GM23338 (cell line): Measurements from ENCODE around the gene TOLLIP. TPM values are rescaled to one million over a fixed set of nuclear protein-coding genes. Genes with fewer than 3 reads are reported as not detected.

Source experiments
- ATAC-seq: fragments of 200-7000 bp; cut with Tn5 transposase; 3 replicates; pipeline ENCODE4 v1.9.1; 2020
- DNase-seq: peaks from one replicate; pipeline ENCODE4 v3.0.0-alpha.2; 2015; ENCODE audit warnings: low spot score
- H2AFZ ChIP-seq: fragments of 200-600 bp; sonication (generic); 2 replicates; pipeline ENCODE4 v1.8.0; 2016; ENCODE audit warnings: antibody characterized with exemption, mild to moderate bottlenecking, moderate library complexity
- H3F3A ChIP-seq: fragments of 200-600 bp; sonication (generic); replicated peaks from 2 replicates; pipeline ENCODE4 v1.8.0; 2017; ENCODE audit warnings: antibody characterized with exemption, mixed run types, low read depth
- H3K27ac ChIP-seq: fragments of 200-600 bp; sonication (generic); 2 replicates; pipeline ENCODE4 v1.6.1; 2016; ENCODE audit warnings: low read depth
- H3K27me3 ChIP-seq: fragments of 200-600 bp; sonication (generic); 2 replicates; pipeline ENCODE4 v1.8.0; 2016; ENCODE audit warnings: mild to moderate bottlenecking, mixed run types, moderate library complexity; ENCODE audit not compliant: insufficient read depth
- H3K36me3 ChIP-seq: fragments of 200-600 bp; sonication (generic); 2 replicates; pipeline ENCODE4 v1.8.0; 2016; ENCODE audit warnings: mild to moderate bottlenecking; ENCODE audit not compliant: insufficient read depth
- H3K4me1 ChIP-seq: fragments of 200-600 bp; sonication (generic); 2 replicates; pipeline ENCODE4 v1.8.0; 2016; ENCODE audit warnings: mild to moderate bottlenecking, moderate library complexity; ENCODE audit not compliant: insufficient read depth
- H3K4me2 ChIP-seq: fragments of 200-600 bp; sonication (generic); 2 replicates; pipeline ENCODE4 v1.7.1; 2017; ENCODE audit warnings: mixed run types
- H3K4me3 ChIP-seq: fragments of 200-600 bp; sonication (generic); 2 replicates; pipeline ENCODE4 v1.6.1; 2016; ENCODE audit warnings: mixed run types
- H3K79me2 ChIP-seq: fragments of 200-600 bp; sonication (generic); replicated peaks from 2 replicates; pipeline ENCODE4 v1.8.0; 2017; ENCODE audit warnings: mild to moderate bottlenecking; ENCODE audit not compliant: insufficient read depth
- H3K9me2 ChIP-seq: fragments of 200-600 bp; sonication (generic); 2 replicates; pipeline ENCODE4 v1.8.0; 2017; ENCODE audit not compliant: insufficient read depth
- H4K20me1 ChIP-seq: fragments of 200-600 bp; sonication (generic); replicated peaks from 2 replicates; pipeline ENCODE4 v1.8.0; 2017; ENCODE audit warnings: mild to moderate bottlenecking; ENCODE audit not compliant: insufficient read depth
- H3K27ac Mint-ChIP-seq: 2 replicates; pipeline ENCODE4 v1.8.0; 2020; ENCODE audit warnings: inconsistent platforms, mild to moderate bottlenecking, moderate library complexity, mixed read lengths
- H3K27me3 Mint-ChIP-seq: 3 replicates; pipeline ENCODE4 v1.8.0; 2022; ENCODE audit warnings: low read depth, mild to moderate bottlenecking, moderate library complexity, mixed read lengths, inconsistent platforms; ENCODE audit not compliant: insufficient read depth, poor library complexity
- H3K36me3 Mint-ChIP-seq: 3 replicates; pipeline ENCODE4 v1.8.0; 2021; ENCODE audit warnings: low read depth, mild to moderate bottlenecking, inconsistent platforms, moderate library complexity, mixed read lengths
- H3K4me1 Mint-ChIP-seq: 3 replicates; pipeline ENCODE4 v1.8.0; 2020; ENCODE audit warnings: mild to moderate bottlenecking, inconsistent platforms, mixed read lengths
- H3K4me3 Mint-ChIP-seq: 3 replicates; pipeline ENCODE4 v1.8.0; 2021; ENCODE audit warnings: moderate library complexity, mild to moderate bottlenecking, inconsistent platforms, mixed read lengths
- H3K9me3 Mint-ChIP-seq: 3 replicates; pipeline ENCODE4 v1.8.0; 2020; ENCODE audit warnings: moderate library complexity, mild to moderate bottlenecking, inconsistent platforms, mixed read lengths
- CREB1 ChIP-seq: fragments of 250-450 bp; sonication (Bioruptor Pico); IDR thresholded peaks from 2 replicates; pipeline ENCODE4 v1.5.0; 2020; ENCODE audit warnings: low read depth, mild to moderate bottlenecking, moderate library complexity
- EZH2 ChIP-seq: fragments of 200-600 bp; sonication (generic); IDR thresholded peaks from one replicate; pipeline ENCODE4 v1.8.0; 2017; ENCODE audit warnings: antibody characterized with exemption, mild to moderate bottlenecking, low read depth; ENCODE audit not compliant: unreplicated experiment
- EZH2phosphoT487 ChIP-seq: fragments of 200-600 bp; sonication (generic); IDR thresholded peaks from one replicate; pipeline ENCODE4 v1.8.1; 2018; ENCODE audit warnings: antibody characterized with exemption; ENCODE audit not compliant: unreplicated experiment
- JUNB ChIP-seq: IDR thresholded peaks from one replicate; pipeline ENCODE4 v1.6.1; 2016; ENCODE audit warnings: antibody characterized with exemption; ENCODE audit not compliant: unreplicated experiment
- NANOG ChIP-seq: IDR thresholded peaks from 2 replicates; pipeline ENCODE4 v1.6.1; 2016; ENCODE audit warnings: antibody characterized with exemption, borderline replicate concordance
- POLR2AphosphoS5 ChIP-seq: IDR thresholded peaks from 2 replicates; pipeline ENCODE4 v1.6.1; 2016; ENCODE audit warnings: antibody characterized with exemption, low read depth
- STAT1 ChIP-seq: IDR thresholded peaks from one replicate; pipeline ENCODE4 v1.6.1; 2016; ENCODE audit warnings: antibody characterized with exemption; ENCODE audit not compliant: unreplicated experiment
- ZNF114 ChIP-seq: fragments of 250-450 bp; sonication (Bioruptor Pico); IDR thresholded peaks from 2 replicates; pipeline ENCODE4 v1.5.0; 2020; ENCODE audit warnings: mild to moderate bottlenecking, moderate library complexity
- ZNF331 ChIP-seq: fragments of 250-450 bp; sonication (Bioruptor Pico); IDR thresholded peaks from 2 replicates; pipeline ENCODE4 v1.5.0; 2020; ENCODE audit warnings: low read depth, mild to moderate bottlenecking, moderate library complexity
- polyA plus RNA-seq: library from polyadenylated mRNA; unstranded; fragments of >200 nt; fragmentation: Nextera tagmentation; extraction: Ambion mirVana; gene quantifications from 2 replicates; pipeline ENCODE4 v1.2.1, GENCODE V29; 2016
- total RNA-seq: library from RNA; depleted of rRNA; stranded (reverse); fragments of >200 nt; shearing (Covaris generic); gene quantifications from 2 replicates; pipeline ENCODE4 v1.2.3, GENCODE V29; 2014
- TF ChIP-seq, protein P1 (sequence below), 2 experiments: fragments of 200-600 bp in 1 of 2; sonication (generic) in 1 of 2; conservative IDR thresholded peaks; 2 replicates each; pipeline versions ENCODE4 v1.5.1 to v1.6.1; 2016 to 2017; ENCODE audit warnings: antibody characterized with exemption in 2 of 2, low read depth in 2 of 2, mild to moderate bottlenecking in 2 of 2, moderate library complexity in 1 of 2
- TF ChIP-seq, protein P2 (sequence below): fragments of 250-450 bp; sonication (Bioruptor Pico); IDR thresholded peaks from 2 replicates; pipeline ENCODE4 v1.5.0; 2020; ENCODE audit warnings: mild to moderate bottlenecking, moderate library complexity
- TF ChIP-seq, protein P3 (sequence below): IDR thresholded peaks from 2 replicates; pipeline ENCODE4 v1.6.1; 2016; ENCODE audit warnings: antibody characterized with exemption
- TF ChIP-seq, protein P4 (sequence below): IDR thresholded peaks from one replicate; pipeline ENCODE4 v1.6.1; 2018; ENCODE audit warnings: antibody characterized with exemption; ENCODE audit not compliant: unreplicated experiment

Gene TOLLIP
- total and polyA plus RNA-seq, 2 experiments from 2014 or later, result 13.5 to 18.0 TPM

DNA sequence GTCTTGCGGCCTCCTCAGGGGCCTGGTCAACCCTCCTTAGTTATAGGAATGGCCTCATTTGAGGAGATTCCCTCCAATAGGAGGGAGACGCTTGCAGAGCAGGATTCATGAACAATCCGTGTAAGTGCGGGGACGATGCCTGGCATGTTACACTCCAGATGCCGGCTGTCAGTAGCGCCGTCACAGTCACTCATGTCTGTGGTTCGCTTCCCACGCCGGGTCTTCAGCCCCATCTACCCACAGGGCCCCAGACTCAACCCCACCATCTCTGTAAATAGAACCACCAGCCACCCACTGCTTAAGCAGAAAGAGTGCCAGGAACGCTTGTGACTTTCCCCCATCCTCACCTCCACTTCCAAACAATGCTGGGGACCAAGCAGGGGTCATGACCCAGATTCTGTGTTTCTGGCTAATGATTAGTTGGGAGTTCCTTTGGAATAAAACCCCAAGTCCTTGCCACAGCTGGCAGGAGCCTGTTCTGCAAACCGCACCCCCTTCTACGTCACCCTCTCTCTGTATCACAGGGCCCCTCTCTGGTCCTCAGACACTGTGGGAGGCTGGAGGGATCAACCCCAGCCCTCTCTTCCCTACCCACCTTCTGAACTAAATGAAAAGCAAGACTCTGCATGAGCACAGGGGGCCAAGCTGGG is 38.8 kb upstream of the TOLLIP start:
- ATAC-seq, result no peak
- Histone ChIP-seq H3K9me2 (no peaks in the 10 kb centered on the region), H3K27me3 (no peaks in the 10 kb centered on the region), H3F3A (no peaks in the 10 kb centered on the region), H3K4me1 (no peaks in the 10 kb centered on the region), H4K20me1 (no peaks in the 10 kb centered on the region), H3K4me3 (no peak overlapping the region), H3K4me2 (no peak overlapping the region), H3K27ac (no peak overlapping the region), H3K36me3 (no peaks in the 10 kb centered on the region), H2AFZ (no peak overlapping the region), H3K79me2 (no peaks in the 10 kb centered on the region)
- H3K27ac Mint-ChIP-seq, result no peak overlapping the region
- no peak overlapping the region for H3K4me3 Mint-ChIP-seq
- H3K4me1 Mint-ChIP-seq, result peaks cover 5% of the 10 kb centered on the region; the same call in 2 of the 3 replicates
- no peaks in the 10 kb centered on the region for H3K36me3 Mint-ChIP-seq
- TF ChIP-seq ZNF331 (no peak), POLR2AphosphoS5 (no peak), EZH2phosphoT487 (no peak), JUNB (no peak), CREB1 (CRISPR knock-in tag) (no peak), EZH2 (no peak), ZNF114 (no peak), NANOG (no peak), STAT1 (no peak)
- TF ChIP-seq, protein P1, sequence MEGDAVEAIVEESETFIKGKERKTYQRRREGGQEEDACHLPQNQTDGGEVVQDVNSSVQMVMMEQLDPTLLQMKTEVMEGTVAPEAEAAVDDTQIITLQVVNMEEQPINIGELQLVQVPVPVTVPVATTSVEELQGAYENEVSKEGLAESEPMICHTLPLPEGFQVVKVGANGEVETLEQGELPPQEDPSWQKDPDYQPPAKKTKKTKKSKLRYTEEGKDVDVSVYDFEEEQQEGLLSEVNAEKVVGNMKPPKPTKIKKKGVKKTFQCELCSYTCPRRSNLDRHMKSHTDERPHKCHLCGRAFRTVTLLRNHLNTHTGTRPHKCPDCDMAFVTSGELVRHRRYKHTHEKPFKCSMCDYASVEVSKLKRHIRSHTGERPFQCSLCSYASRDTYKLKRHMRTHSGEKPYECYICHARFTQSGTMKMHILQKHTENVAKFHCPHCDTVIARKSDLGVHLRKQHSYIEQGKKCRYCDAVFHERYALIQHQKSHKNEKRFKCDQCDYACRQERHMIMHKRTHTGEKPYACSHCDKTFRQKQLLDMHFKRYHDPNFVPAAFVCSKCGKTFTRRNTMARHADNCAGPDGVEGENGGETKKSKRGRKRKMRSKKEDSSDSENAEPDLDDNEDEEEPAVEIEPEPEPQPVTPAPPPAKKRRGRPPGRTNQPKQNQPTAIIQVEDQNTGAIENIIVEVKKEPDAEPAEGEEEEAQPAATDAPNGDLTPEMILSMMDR (conservative IDR thresholded peaks at IDR 0.05; ENCODE audit: low read depth in 2 of 2), result no peak
- TF ChIP-seq, protein P2, sequence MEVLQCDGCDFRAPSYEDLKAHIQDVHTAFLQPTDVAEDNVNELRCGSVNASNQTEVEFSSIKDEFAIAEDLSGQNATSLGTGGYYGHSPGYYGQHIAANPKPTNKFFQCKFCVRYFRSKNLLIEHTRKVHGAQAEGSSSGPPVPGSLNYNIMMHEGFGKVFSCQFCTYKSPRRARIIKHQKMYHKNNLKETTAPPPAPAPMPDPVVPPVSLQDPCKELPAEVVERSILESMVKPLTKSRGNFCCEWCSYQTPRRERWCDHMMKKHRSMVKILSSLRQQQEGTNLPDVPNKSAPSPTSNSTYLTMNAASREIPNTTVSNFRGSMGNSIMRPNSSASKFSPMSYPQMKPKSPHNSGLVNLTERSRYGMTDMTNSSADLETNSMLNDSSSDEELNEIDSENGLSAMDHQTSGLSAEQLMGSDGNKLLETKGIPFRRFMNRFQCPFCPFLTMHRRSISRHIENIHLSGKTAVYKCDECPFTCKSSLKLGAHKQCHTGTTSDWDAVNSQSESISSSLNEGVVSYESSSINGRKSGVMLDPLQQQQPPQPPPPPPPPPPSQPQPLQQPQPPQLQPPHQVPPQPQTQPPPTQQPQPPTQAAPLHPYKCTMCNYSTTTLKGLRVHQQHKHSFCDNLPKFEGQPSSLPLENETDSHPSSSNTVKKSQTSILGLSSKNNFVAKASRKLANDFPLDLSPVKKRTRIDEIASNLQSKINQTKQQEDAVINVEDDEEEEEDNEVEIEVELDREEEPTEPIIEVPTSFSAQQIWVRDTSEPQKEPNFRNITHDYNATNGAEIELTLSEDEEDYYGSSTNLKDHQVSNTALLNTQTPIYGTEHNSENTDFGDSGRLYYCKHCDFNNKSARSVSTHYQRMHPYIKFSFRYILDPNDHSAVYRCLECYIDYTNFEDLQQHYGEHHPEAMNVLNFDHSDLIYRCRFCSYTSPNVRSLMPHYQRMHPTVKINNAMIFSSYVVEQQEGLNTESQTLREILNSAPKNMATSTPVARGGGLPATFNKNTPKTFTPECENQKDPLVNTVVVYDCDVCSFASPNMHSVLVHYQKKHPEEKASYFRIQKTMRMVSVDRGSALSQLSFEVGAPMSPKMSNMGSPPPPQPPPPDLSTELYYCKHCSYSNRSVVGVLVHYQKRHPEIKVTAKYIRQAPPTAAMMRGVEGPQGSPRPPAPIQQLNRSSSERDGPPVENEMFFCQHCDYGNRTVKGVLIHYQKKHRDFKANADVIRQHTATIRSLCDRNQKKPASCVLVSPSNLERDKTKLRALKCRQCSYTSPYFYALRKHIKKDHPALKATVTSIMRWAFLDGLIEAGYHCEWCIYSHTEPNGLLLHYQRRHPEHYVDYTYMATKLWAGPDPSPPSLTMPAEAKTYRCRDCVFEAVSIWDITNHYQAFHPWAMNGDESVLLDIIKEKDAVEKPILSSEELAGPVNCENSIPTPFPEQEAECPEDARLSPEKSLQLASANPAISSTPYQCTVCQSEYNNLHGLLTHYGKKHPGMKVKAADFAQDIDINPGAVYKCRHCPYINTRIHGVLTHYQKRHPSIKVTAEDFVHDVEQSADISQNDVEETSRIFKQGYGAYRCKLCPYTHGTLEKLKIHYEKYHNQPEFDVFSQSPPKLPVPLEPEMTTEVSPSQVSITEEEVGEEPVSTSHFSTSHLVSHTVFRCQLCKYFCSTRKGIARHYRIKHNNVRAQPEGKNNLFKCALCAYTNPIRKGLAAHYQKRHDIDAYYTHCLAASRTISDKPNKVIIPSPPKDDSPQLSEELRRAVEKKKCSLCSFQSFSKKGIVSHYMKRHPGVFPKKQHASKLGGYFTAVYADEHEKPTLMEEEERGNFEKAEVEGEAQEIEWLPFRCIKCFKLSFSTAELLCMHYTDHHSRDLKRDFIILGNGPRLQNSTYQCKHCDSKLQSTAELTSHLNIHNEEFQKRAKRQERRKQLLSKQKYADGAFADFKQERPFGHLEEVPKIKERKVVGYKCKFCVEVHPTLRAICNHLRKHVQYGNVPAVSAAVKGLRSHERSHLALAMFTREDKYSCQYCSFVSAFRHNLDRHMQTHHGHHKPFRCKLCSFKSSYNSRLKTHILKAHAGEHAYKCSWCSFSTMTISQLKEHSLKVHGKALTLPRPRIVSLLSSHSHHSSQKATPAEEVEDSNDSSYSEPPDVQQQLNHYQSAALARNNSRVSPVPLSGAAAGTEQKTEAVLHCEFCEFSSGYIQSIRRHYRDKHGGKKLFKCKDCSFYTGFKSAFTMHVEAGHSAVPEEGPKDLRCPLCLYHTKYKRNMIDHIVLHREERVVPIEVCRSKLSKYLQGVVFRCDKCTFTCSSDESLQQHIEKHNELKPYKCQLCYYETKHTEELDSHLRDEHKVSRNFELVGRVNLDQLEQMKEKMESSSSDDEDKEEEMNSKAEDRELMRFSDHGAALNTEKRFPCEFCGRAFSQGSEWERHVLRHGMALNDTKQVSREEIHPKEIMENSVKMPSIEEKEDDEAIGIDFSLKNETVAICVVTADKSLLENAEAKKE, result no peak
- TF ChIP-seq, protein P3, sequence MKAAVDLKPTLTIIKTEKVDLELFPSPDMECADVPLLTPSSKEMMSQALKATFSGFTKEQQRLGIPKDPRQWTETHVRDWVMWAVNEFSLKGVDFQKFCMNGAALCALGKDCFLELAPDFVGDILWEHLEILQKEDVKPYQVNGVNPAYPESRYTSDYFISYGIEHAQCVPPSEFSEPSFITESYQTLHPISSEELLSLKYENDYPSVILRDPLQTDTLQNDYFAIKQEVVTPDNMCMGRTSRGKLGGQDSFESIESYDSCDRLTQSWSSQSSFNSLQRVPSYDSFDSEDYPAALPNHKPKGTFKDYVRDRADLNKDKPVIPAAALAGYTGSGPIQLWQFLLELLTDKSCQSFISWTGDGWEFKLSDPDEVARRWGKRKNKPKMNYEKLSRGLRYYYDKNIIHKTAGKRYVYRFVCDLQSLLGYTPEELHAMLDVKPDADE, result no peak
- TF ChIP-seq, protein P4, sequence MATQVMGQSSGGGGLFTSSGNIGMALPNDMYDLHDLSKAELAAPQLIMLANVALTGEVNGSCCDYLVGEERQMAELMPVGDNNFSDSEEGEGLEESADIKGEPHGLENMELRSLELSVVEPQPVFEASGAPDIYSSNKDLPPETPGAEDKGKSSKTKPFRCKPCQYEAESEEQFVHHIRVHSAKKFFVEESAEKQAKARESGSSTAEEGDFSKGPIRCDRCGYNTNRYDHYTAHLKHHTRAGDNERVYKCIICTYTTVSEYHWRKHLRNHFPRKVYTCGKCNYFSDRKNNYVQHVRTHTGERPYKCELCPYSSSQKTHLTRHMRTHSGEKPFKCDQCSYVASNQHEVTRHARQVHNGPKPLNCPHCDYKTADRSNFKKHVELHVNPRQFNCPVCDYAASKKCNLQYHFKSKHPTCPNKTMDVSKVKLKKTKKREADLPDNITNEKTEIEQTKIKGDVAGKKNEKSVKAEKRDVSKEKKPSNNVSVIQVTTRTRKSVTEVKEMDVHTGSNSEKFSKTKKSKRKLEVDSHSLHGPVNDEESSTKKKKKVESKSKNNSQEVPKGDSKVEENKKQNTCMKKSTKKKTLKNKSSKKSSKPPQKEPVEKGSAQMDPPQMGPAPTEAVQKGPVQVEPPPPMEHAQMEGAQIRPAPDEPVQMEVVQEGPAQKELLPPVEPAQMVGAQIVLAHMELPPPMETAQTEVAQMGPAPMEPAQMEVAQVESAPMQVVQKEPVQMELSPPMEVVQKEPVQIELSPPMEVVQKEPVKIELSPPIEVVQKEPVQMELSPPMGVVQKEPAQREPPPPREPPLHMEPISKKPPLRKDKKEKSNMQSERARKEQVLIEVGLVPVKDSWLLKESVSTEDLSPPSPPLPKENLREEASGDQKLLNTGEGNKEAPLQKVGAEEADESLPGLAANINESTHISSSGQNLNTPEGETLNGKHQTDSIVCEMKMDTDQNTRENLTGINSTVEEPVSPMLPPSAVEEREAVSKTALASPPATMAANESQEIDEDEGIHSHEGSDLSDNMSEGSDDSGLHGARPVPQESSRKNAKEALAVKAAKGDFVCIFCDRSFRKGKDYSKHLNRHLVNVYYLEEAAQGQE, result no peak
- no peaks in the 10 kb centered on the region; the same call in 2 of the 3 replicates for H3K9me3 Mint-ChIP-seq
- H3K27me3 Mint-ChIP-seq, result peaks cover 9% of the 10 kb centered on the region
- no peak for DNase-seq
